Measurements from ENCODE around the gene AMFR. TPM values are rescaled to one million over a fixed set of nuclear protein-coding genes. Genes with fewer than 3 reads are reported as not detected.

Gene AMFR
- total and polyA plus RNA-seq, 8 donors: 29.2 to 64.2 (median 47.3) TPM

DNA sequence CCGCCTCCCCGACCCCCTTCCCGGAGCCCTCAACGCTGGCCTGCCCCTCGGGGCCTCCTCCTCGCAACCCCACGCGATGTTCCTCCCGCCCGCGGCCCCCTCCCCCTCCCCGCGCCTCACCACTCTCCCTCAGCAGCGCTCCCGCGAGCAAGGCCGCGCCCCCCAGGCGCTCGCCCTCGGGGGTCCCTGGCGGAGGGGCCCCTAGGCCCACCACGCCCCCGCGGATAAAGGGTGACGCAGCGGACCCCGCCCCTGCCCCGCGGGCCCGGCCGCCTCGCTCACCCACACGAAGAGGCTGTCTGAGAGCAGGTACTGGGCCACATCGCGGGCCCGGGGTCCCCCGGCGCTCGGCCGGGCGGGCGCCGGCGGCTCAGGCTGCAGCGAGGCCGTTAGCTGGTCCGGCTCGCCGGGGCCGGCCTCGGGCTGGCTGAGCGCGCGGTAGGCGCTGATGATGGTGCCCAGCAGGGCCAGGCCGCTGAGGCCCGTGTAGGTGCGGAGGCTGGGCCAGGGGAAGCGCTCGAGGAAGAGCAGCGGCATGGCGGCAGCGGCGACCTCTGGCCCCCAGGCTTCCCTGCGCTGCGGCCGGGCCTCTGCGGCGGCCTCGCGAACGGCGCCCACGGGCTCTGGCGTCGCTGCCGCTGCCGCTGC is 430 bp downstream of the AMFR start:
- 1% methylated on average over 49 to 79 of the region's 79 CpGs for WGBS, 2 donors
- Histone ChIP-seq H3K27me3 (no peaks in the 10 kb centered on the region), H3K4me1 (peaks cover 20 to 31% (median 23%) of the 10 kb centered on the region in 3 donors), H3K4me3 (peak overlapping the region; percentile 93 to 99 (median 96)), H3K9me3 (no peaks in the 10 kb centered on the region), H3K27ac (peak overlapping the region; percentile 70 to 80 (median 76)), H3K36me3 (no peaks in the 10 kb centered on the region)
- FAIRE-seq (no peak), ATAC-seq (peak; percentile 34 to 64 (median 47)), DNase-seq (peak; percentile 27 to 79 (median 55))
- intact Hi-C loops (cut with DNase I): no loop called here
- TF ChIP-seq, protein P1, sequence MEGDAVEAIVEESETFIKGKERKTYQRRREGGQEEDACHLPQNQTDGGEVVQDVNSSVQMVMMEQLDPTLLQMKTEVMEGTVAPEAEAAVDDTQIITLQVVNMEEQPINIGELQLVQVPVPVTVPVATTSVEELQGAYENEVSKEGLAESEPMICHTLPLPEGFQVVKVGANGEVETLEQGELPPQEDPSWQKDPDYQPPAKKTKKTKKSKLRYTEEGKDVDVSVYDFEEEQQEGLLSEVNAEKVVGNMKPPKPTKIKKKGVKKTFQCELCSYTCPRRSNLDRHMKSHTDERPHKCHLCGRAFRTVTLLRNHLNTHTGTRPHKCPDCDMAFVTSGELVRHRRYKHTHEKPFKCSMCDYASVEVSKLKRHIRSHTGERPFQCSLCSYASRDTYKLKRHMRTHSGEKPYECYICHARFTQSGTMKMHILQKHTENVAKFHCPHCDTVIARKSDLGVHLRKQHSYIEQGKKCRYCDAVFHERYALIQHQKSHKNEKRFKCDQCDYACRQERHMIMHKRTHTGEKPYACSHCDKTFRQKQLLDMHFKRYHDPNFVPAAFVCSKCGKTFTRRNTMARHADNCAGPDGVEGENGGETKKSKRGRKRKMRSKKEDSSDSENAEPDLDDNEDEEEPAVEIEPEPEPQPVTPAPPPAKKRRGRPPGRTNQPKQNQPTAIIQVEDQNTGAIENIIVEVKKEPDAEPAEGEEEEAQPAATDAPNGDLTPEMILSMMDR (IDR thresholded peaks at IDR 0.05): no peak

DNA sequence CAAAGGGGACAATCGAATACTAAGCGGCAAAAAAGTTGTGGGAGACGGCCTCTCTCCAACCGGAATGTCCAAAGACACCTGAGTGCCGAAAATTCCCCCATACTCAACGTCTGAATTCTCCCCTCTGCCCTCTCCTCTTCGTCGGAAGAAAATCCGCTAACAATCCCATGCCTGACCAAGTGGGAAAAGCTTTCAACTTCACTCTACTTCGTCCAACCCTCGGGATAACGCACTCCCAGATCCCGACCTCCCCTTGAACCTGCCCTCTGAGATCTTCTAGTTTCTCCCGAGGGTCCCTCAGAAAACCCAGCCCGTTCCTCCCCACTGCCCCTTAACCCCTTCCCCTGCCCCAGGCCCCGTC is 961 bp downstream of the AMFR start:
- Histone ChIP-seq H3K4me1 (peaks cover 21 to 36% (median 23%) of the 10 kb centered on the region in 3 donors), H3K36me3 (no peaks in the 10 kb centered on the region), H3K4me3 (peak overlapping the region; percentile 93 to 99 (median 96)), H3K9me3 (no peaks in the 10 kb centered on the region), H3K27me3 (no peaks in the 10 kb centered on the region), H3K27ac (peak overlapping the region in 2 of 4 donors; percentile 70 to 80)
- intact Hi-C loops (cut with DNase I): no loop called here
- ATAC-seq (peak; percentile 4 to 26 (median 6)), FAIRE-seq (no peak), DNase-seq (peak in 1 of 6 donors; percentile 21)
- WGBS, 2 donors: 0 to 3% methylated on average over 16 of the region's 16 CpGs
- TF ChIP-seq, protein P1 (IDR thresholded peaks at IDR 0.05): no peak

DNA sequence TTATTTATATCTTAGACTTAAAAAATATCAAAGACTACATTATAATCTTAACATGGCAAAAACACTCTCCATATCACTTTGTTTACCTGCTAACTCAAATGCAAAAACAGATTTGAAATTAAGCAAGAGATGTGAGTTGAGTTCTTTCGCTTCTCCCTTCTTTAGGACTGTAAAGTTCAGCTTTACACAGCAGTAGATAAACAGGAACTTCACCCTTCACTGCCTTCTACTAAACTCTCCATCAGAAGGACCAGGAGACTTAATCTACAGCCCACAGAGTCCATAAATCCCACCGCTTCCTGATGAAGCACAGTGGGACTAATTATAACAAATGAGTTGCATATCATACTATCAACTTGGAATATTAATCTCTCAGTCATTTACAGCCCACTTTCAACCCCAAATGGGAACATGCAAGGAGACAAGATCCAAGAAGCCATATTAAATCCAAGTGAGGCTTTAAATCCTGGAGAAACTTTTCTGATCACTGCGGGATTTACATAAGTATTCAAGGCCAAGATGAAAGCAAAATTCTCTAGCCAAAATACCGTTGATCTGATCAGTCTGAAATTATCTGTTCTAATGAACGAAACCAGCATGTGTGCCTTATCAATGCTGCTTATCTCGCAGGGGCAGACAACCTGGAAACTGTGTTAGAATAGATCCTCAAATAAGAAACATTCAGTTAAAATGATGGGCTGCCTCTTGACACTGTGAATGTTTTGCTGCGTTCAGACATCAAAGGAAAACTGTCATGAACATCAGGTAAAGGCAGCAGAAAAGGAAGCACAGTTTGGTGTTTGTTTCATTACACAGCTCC is 1.6 kb downstream of the AMFR start:
- TF ChIP-seq, protein P1 (IDR thresholded peaks at IDR 0.05): no peak
- peak in 1 of 4 donors; percentile 3 for ATAC-seq
- Histone ChIP-seq H3K36me3 (no peaks in the 10 kb centered on the region), H3K27ac (peak overlapping the region in 2 of 4 donors; percentile 70 to 80), H3K27me3 (no peaks in the 10 kb centered on the region), H3K4me1 (peaks cover 21 to 36% (median 23%) of the 10 kb centered on the region in 3 donors), H3K4me3 (peak overlapping the region; percentile 93 to 99 (median 96)), H3K9me3 (no peaks in the 10 kb centered on the region)
- no peak for FAIRE-seq
- 15 to 16% methylated on average over 7 of the region's 7 CpGs for WGBS, 2 donors
- DNase-seq: no peak
- intact Hi-C loops (cut with DNase I): no loop called here

DNA sequence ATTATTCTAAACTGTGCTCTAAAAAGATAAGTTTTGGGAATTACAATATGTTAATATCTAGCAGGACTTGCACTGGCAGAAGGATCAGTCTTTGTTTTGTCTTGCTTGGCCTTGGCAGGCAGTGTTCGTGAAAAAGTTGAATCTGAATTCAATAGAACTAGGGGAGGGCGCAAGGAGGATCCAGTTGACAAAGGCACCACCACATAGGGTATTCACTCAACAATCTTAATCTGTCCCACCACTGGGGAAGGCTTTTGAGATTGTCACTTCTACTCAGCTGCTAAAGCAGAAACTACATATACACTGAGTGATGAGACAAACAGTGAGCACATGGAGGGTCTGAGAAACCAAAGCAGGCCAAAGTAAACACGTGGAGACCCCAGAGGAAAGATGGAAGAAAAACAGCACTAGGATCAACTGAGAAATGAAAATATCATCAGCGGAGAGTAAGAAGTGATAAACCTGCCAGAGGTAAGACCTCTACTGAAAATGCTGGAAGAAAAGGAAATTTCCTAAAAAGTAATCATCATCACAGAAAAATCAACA is 2.4 kb downstream of the AMFR start:
- Histone ChIP-seq H3K27ac (no peak overlapping the region), H3K4me3 (no peak overlapping the region), H3K4me1 (peaks cover 21 to 36% (median 23%) of the 10 kb centered on the region in 3 donors), H3K9me3 (no peaks in the 10 kb centered on the region), H3K36me3 (no peaks in the 10 kb centered on the region), H3K27me3 (no peaks in the 10 kb centered on the region)
- TF ChIP-seq, protein P1 (IDR thresholded peaks at IDR 0.05): no peak
- DNase-seq: no peak
- ATAC-seq: no peak
- 61 to 65% methylated on average over 4 of the region's 4 CpGs for WGBS, 2 donors
- no peak for FAIRE-seq
- intact Hi-C loops (cut with DNase I): no loop called here
